Spleen (tissue), 7 donors: ENCODE data around the gene CLDN20.

Experiments used
- CTCF ChIP-seq, 11 experiments: fragments of 200-600 bp in 7 of 11; fragments of 450-650 bp in 4 of 11; sonication (generic) in 4 of 11; IDR thresholded peaks in 8 of 11; conservative IDR thresholded peaks in 3 of 11; 1 replicate in 7 of 11; 2 replicates in 4 of 11; pipeline versions ENCODE4 v1.4.0 to v1.8.0; 2016 to 2021; ENCODE audit warnings: antibody characterized with exemption in 11 of 11, inconsistent platforms in 4 of 11, mild to moderate bottlenecking in 1 of 11
- POLR2AphosphoS5 ChIP-seq, 3 donors: sonication (generic); formaldehyde crosslinking; IDR thresholded peaks; one replicate each; pipeline ENCODE4 v1.5.1; 2017; ENCODE audit warnings: antibody characterized with exemption in 3 of 3
- donor health status: DM: no; HTN: no; CAD: no; lungs with moderate emphysema.
- donor health status: DM: no; HTN: no; CAD: no.
- donor health status: DM: no; HTN: no; CAD: no.

- TF ChIP-seq CTCF (IDR thresholded peaks at IDR 0.05 in 8 of 11, conservative IDR thresholded peaks at IDR 0.05 in 3 of 11) (no peak), POLR2AphosphoS5 (IDR thresholded peaks at IDR 0.05) (no peak)
These were observed 16.2 kb upstream of the CLDN20 start for GRCh38 chr6:155247618-155248007.
